Prostate gland (tissue), 2 donors: ENCODE measurements around the gene SLC17A7.

ENCODE experiments used
- CTCF ChIP-seq, 4 experiments: fragments of 200-600 bp in 2 of 4; fragments of 450-650 bp in 2 of 4; sonication (generic) in 2 of 4; IDR thresholded peaks; 1 replicate in 3 of 4; 2 replicates in 1 of 4; pipeline ENCODE4 v1.5.1; 2016 to 2019; ENCODE audit warnings: antibody characterized with exemption in 4 of 4, mild to moderate bottlenecking in 2 of 4, moderate library complexity in 2 of 4
- POLR2A ChIP-seq: fragments of 450-650 bp; IDR thresholded peaks from one replicate; pipeline ENCODE4 v1.6.1; 2016; ENCODE audit warnings: antibody characterized with exemption, mild to moderate bottlenecking
- POLR2AphosphoS5 ChIP-seq: sonication (generic); formaldehyde crosslinking; IDR thresholded peaks from one replicate; pipeline ENCODE4 v1.6.1; 2017; ENCODE audit warnings: antibody characterized with exemption

GRCh38 chr19:49488046-49488862, 46.9 kb upstream of the SLC17A7 start:
- TF ChIP-seq POLR2AphosphoS5 (no peak), CTCF (IDR thresholded peaks at IDR 0.05) (no peak), POLR2A (no peak)
